H9 (cell line): ENCODE measurements around the gene DPP8. TPM values are rescaled to one million over a fixed set of nuclear protein-coding genes. Genes with fewer than 3 reads are reported as not detected.

ENCODE experiments used
- DNase-seq: peaks from one replicate; pipeline ENCODE4 v3.0.0-alpha.2; 2017
- H2AFZ ChIP-seq: one replicate; pipeline ENCODE4 v1.6.1; 2013; ENCODE audit warnings: mild to moderate bottlenecking, low read length, control low read depth, moderate library complexity
- H2AK5ac ChIP-seq: 2 replicates; pipeline ENCODE4 v1.6.1; 2013; ENCODE audit warnings: low read length, control low read depth, mixed read lengths; ENCODE audit not compliant: insufficient read length
- H2BK120ac ChIP-seq: one replicate; pipeline ENCODE4 v1.6.1; 2013; ENCODE audit warnings: low read depth, mild to moderate bottlenecking, low read length, control low read depth, inconsistent platforms; ENCODE audit not compliant: poor library complexity, severe bottlenecking
- H2BK12ac ChIP-seq: 2 replicates; pipeline ENCODE4 v1.6.1; 2013; ENCODE audit warnings: low read length, control low read depth, mixed read lengths, low read depth; ENCODE audit not compliant: insufficient read length
- H2BK15ac ChIP-seq: 2 replicates; pipeline ENCODE4 v1.6.1; 2013; ENCODE audit warnings: low read depth, low read length, control low read depth
- H2BK20ac ChIP-seq: one replicate; pipeline ENCODE4 v1.6.1; 2013; ENCODE audit warnings: low read depth, mild to moderate bottlenecking, low read length, control low read depth, inconsistent platforms; ENCODE audit not compliant: poor library complexity, severe bottlenecking
- H2BK5ac ChIP-seq: 2 replicates; pipeline ENCODE4 v1.6.1; 2013; ENCODE audit warnings: low read length, control low read depth, mixed read lengths; ENCODE audit not compliant: insufficient read length
- H3K14ac ChIP-seq: 2 replicates; pipeline ENCODE4 v1.6.1; 2013; ENCODE audit warnings: low read length, control low read depth; ENCODE audit not compliant: insufficient read depth
- H3K18ac ChIP-seq: 2 replicates; pipeline ENCODE4 v1.6.1; 2013; ENCODE audit warnings: low read depth, mild to moderate bottlenecking, mixed read lengths, low read length, control low read depth; ENCODE audit not compliant: insufficient read length
- H3K23ac ChIP-seq: 2 replicates; pipeline ENCODE4 v1.6.1; 2013; ENCODE audit warnings: low read length, control low read depth, mixed read lengths, low read depth; ENCODE audit not compliant: insufficient read length
- H3K23me2 ChIP-seq: 2 replicates; pipeline ENCODE4 v1.6.1; 2013; ENCODE audit warnings: low read depth, mild to moderate bottlenecking, mixed read lengths, low read length, control low read depth; ENCODE audit not compliant: insufficient read length, poor library complexity, severe bottlenecking
- H3K27ac ChIP-seq: 2 replicates; pipeline ENCODE4 v1.5.1; 2013; ENCODE audit warnings: low read length, control low read depth, mixed read lengths, low read depth; ENCODE audit not compliant: insufficient read length
- H3K27me3 ChIP-seq: 2 replicates; pipeline ENCODE4 v1.6.1; 2013; ENCODE audit warnings: low read length, control low read depth, inconsistent platforms; ENCODE audit not compliant: insufficient read depth
- H3K4ac ChIP-seq: 2 replicates; pipeline ENCODE4 v1.6.1; 2013; ENCODE audit warnings: low read depth, mild to moderate bottlenecking, control low read depth, inconsistent platforms, low read length, moderate library complexity
- H3K4me1 ChIP-seq: 2 replicates; pipeline ENCODE4 v1.6.1; 2013; ENCODE audit warnings: low read length, control low read depth, inconsistent platforms; ENCODE audit not compliant: insufficient read depth
- H3K4me2 ChIP-seq: 2 replicates; pipeline ENCODE4 v1.6.1; 2013; ENCODE audit warnings: low read length, control low read depth, mixed read lengths; ENCODE audit not compliant: insufficient read length, insufficient read depth
- H3K56ac ChIP-seq: 2 replicates; pipeline ENCODE4 v1.6.1; 2013; ENCODE audit warnings: low read depth, mild to moderate bottlenecking, mixed read lengths, low read length, control low read depth; ENCODE audit not compliant: insufficient read length
- H3K79me1 ChIP-seq: 2 replicates; pipeline ENCODE4 v1.6.1; 2013; ENCODE audit warnings: low read depth, mild to moderate bottlenecking, moderate library complexity, low read length, control low read depth, inconsistent platforms; ENCODE audit not compliant: insufficient read depth, poor library complexity, severe bottlenecking
- H3K79me2 ChIP-seq: 2 replicates; pipeline ENCODE4 v1.6.1; 2013; ENCODE audit warnings: low read length, control low read depth, inconsistent platforms; ENCODE audit not compliant: insufficient read depth
- H3K9ac ChIP-seq: 2 replicates; pipeline ENCODE4 v1.6.1; 2013; ENCODE audit warnings: low read length, control low read depth, mixed read lengths; ENCODE audit not compliant: insufficient read length; ENCODE audit errors: extremely low read depth
- H3K9me3 ChIP-seq: one replicate; pipeline ENCODE4 v1.6.1; 2013; ENCODE audit warnings: low read depth, low read length, inconsistent platforms; ENCODE audit not compliant: control insufficient read depth
- H3T11ph ChIP-seq: one replicate; pipeline ENCODE4 v1.6.1; 2013; ENCODE audit warnings: mild to moderate bottlenecking, low read length, control low read depth, inconsistent platforms
- H4K20me1 ChIP-seq: one replicate; pipeline ENCODE4 v1.6.1; 2013; ENCODE audit not compliant: control insufficient read depth, insufficient read length, insufficient read depth
- H4K5ac ChIP-seq: 2 replicates; pipeline ENCODE4 v1.6.1; 2013; ENCODE audit warnings: low read depth, mild to moderate bottlenecking, mixed read lengths, low read length, control low read depth; ENCODE audit not compliant: insufficient read length
- H4K8ac ChIP-seq: replicated peaks from 2 replicates; pipeline ENCODE4 v1.6.1; 2013; ENCODE audit warnings: low read length, control low read depth, mixed read lengths, low read depth; ENCODE audit not compliant: insufficient read length
- H4K91ac ChIP-seq: 2 replicates; pipeline ENCODE4 v1.6.1; 2013; ENCODE audit warnings: low read depth, mild to moderate bottlenecking, moderate library complexity, mixed read lengths, low read length, control low read depth; ENCODE audit not compliant: insufficient read length
- H3K27ac Mint-ChIP-seq, 3 experiments: 2 replicates in 2 of 3; 3 replicates in 1 of 3; pipeline ENCODE4 v1.8.0; 2020 to 2021; ENCODE audit warnings: mixed read lengths in 3 of 3, mild to moderate bottlenecking in 1 of 3, moderate library complexity in 1 of 3
- H3K27me3 Mint-ChIP-seq: 2 replicates; pipeline ENCODE4 v1.8.0; 2021; ENCODE audit warnings: low read depth, mild to moderate bottlenecking, moderate library complexity, mixed read lengths
- H3K36me3 Mint-ChIP-seq, 3 experiments: 2 replicates in 2 of 3; 3 replicates in 1 of 3; pipeline ENCODE4 v1.8.0; 2020 to 2021; ENCODE audit warnings: low read depth in 3 of 3, mixed read lengths in 3 of 3; ENCODE audit not compliant: insufficient read depth in 1 of 3
- H3K4me1 Mint-ChIP-seq, 2 experiments: 2 replicates each; pipeline ENCODE4 v1.8.0; 2020; ENCODE audit warnings: mixed read lengths in 2 of 2
- H3K4me3 Mint-ChIP-seq, 2 experiments: 2 replicates in 1 of 2; 3 replicates in 1 of 2; pipeline ENCODE4 v1.8.0; 2020 to 2021; ENCODE audit warnings: mild to moderate bottlenecking in 2 of 2, mixed read lengths in 2 of 2, moderate library complexity in 1 of 2
- H3K9me3 Mint-ChIP-seq, 2 experiments: 2 replicates in 1 of 2; 3 replicates in 1 of 2; pipeline ENCODE4 v1.8.0; 2020; ENCODE audit warnings: mild to moderate bottlenecking in 2 of 2, mixed read lengths in 2 of 2, moderate library complexity in 1 of 2
- WGBS: extraction: QIAGEN DNeasy Blood & Tissue Kit; methylation state at CpG from one replicate; pipeline ENCODE4 v1.1.7; 2013; ENCODE audit warnings: missing lambda C conversion rate, low lambda C conversion rate, mixed read lengths; ENCODE audit not compliant: insufficient read length; ENCODE audit errors: extremely low coverage; 5-methylcytosine and 5-hydroxymethylcytosine counted together
- total RNA-seq: library from RNA; stranded (reverse); gene quantifications from 2 replicates; pipeline ENCODE4 v1.2.1, GENCODE V29; 2021
- TF ChIP-seq, protein P1 (sequence below): fragments of 200-600 bp; sonication (generic); conservative IDR thresholded peaks from 3 replicates; pipeline ENCODE4 v1.8.0; 2021; ENCODE audit warnings: antibody characterized with exemption, mild to moderate bottlenecking

The DPP8 gene
- total RNA-seq, 1 experiment from 2014 or later, result 26.6 TPM

DNA sequence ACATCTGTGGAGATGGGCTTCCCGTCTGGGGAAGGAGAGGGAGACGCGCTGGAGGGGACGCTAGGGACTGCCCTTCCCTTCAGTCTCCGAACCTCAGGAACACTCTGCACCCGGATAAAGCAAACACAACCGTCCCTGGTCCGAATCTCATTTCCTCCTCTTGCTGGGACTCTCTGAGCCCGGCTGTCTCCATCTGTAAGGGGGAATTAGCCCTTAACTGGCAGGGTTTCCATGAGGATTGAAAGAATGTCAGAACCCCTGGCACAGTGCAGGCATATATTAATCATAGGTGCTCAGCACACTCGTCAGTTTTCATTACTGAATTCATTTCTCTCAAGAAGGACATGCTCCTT is 120.5 kb downstream of the DPP8 start:
- H3K79me2 ChIP-seq, result no peaks in the 10 kb centered on the region
- H3K56ac ChIP-seq, result no peak overlapping the region
- peak overlapping the region in 1 of 2 experiments; percentile 56; a peak in 3 of 5 replicates for H3K4me3 Mint-ChIP-seq
- no peaks in the 10 kb centered on the region for H4K20me1 ChIP-seq
- H3K4me1 ChIP-seq, result peaks cover 3% of the 10 kb centered on the region; the same call in 1 of the 2 replicates
- no peaks in the 10 kb centered on the region for H3K9me3 ChIP-seq
- no CpG with 5 or more reads among the region's 10 CpGs for WGBS
- H3K4me1 Mint-ChIP-seq, result peaks cover 14 to 32% of the 10 kb centered on the region in 2 experiments
- no peak overlapping the region for H4K5ac ChIP-seq
- H3K23me2 ChIP-seq, result peaks cover 11% of the 10 kb centered on the region
- DNase-seq, result no peak
- H3K4me2 ChIP-seq, result peak overlapping the region; percentile 76
- no peak overlapping the region for H2BK12ac ChIP-seq
- peak overlapping the region; percentile 14 for H3K18ac ChIP-seq
- no peak overlapping the region for H3T11ph ChIP-seq
- H3K36me3 Mint-ChIP-seq, result peaks cover 20 to 38% (median 28%) of the 10 kb centered on the region in 3 experiments; a peak in 6 of 7 replicates
- no peak overlapping the region for H2BK15ac ChIP-seq
- H3K27me3 ChIP-seq, result peaks cover 18% of the 10 kb centered on the region; the same call in 1 of the 2 replicates
- H3K27ac Mint-ChIP-seq, result no peak overlapping the region
- no peak overlapping the region; the same call in 1 of the 2 replicates for H3K14ac ChIP-seq
- H2BK20ac ChIP-seq, result no peak overlapping the region
- no peak overlapping the region for H4K8ac ChIP-seq
- H3K27me3 Mint-ChIP-seq, result peaks cover 12% of the 10 kb centered on the region
- no peaks in the 10 kb centered on the region for H3K79me1 ChIP-seq
- no peak overlapping the region for H2AK5ac ChIP-seq
- no peak overlapping the region for H2BK5ac ChIP-seq
- no peak overlapping the region for H3K27ac ChIP-seq
- H3K9me3 Mint-ChIP-seq, result no peaks in the 10 kb centered on the region
- H2AFZ ChIP-seq, result no peak overlapping the region
- TF ChIP-seq, protein P1, sequence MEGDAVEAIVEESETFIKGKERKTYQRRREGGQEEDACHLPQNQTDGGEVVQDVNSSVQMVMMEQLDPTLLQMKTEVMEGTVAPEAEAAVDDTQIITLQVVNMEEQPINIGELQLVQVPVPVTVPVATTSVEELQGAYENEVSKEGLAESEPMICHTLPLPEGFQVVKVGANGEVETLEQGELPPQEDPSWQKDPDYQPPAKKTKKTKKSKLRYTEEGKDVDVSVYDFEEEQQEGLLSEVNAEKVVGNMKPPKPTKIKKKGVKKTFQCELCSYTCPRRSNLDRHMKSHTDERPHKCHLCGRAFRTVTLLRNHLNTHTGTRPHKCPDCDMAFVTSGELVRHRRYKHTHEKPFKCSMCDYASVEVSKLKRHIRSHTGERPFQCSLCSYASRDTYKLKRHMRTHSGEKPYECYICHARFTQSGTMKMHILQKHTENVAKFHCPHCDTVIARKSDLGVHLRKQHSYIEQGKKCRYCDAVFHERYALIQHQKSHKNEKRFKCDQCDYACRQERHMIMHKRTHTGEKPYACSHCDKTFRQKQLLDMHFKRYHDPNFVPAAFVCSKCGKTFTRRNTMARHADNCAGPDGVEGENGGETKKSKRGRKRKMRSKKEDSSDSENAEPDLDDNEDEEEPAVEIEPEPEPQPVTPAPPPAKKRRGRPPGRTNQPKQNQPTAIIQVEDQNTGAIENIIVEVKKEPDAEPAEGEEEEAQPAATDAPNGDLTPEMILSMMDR, result no peak
- no peak overlapping the region for H4K91ac ChIP-seq
- no peak overlapping the region for H2BK120ac ChIP-seq
- H3K4ac ChIP-seq, result no peak overlapping the region
- no peak overlapping the region for H3K23ac ChIP-seq
- peak overlapping the region; percentile 11 for H3K9ac ChIP-seq
